GM12864 (cell line): ENCODE data around the gene OLA1.
"Not testable (repeated sequence)": the region's sequence is repeated elsewhere in the genome, so short reads cannot be mapped to it uniquely, and the experiment has no call there.

Experiments used
- DNase-seq: peaks from one replicate; pipeline ENCODE4 v3.0.0-alpha.2; 2011; ENCODE audit warnings: low read depth
- H3K4me3 ChIP-seq: 2 replicates; pipeline ENCODE4 v1.5.1; 2011; ENCODE audit warnings: mild to moderate bottlenecking, low read depth, low read length, control low read depth
- TF ChIP-seq, protein P1 (sequence below): IDR thresholded peaks from 2 replicates; pipeline ENCODE4 v1.5.1; 2011; ENCODE audit warnings: low read depth, mild to moderate bottlenecking, moderate library complexity, low read length, control low read depth, inconsistent platforms; ENCODE audit errors: missing control alignments

Gene OLA1

DNA sequence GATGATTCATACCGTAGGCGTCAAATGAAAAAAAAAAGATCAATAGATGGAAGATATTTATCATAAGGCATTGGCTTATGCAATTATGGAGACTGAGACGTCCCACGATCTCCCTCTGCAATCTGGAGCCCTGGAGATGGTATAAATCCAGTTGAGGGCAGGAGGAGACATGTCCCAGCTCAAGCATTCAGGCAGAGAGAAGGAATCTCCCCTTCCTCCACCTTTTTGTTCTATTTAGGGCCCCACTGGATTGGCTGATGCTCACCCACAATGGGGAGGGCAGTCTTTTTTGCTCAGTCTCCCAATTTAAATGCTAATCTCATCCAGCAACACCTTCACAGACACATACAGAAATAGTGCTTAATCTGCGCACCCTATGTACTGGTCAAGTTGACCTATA is 18.0 kb upstream of the OLA1 start:
- H3K4me3 ChIP-seq = no peak overlapping the region
- TF ChIP-seq, protein P1, sequence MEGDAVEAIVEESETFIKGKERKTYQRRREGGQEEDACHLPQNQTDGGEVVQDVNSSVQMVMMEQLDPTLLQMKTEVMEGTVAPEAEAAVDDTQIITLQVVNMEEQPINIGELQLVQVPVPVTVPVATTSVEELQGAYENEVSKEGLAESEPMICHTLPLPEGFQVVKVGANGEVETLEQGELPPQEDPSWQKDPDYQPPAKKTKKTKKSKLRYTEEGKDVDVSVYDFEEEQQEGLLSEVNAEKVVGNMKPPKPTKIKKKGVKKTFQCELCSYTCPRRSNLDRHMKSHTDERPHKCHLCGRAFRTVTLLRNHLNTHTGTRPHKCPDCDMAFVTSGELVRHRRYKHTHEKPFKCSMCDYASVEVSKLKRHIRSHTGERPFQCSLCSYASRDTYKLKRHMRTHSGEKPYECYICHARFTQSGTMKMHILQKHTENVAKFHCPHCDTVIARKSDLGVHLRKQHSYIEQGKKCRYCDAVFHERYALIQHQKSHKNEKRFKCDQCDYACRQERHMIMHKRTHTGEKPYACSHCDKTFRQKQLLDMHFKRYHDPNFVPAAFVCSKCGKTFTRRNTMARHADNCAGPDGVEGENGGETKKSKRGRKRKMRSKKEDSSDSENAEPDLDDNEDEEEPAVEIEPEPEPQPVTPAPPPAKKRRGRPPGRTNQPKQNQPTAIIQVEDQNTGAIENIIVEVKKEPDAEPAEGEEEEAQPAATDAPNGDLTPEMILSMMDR = no peak
- DNase-seq = no peak

DNA sequence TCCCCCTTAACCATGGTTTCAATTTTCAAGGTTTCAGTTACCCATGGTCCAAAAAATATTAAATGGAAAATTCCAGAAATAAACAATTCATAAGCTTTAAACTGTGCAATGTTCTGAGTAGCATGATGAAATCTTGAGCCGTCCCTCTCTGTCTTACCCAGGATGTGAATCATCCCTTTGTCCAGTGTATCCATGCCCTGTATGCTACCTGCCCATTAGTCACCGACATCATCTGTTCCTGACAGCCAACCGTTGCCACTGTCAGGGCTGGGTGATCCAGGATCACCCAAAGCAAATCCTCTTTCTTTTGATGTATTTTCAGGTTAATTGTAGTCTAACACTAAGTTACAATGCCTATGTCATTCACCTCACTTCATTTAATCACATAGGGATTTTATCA is 15.7 kb upstream of the OLA1 start:
- no peak overlapping the region for H3K4me3 ChIP-seq
- TF ChIP-seq, protein P1 = no peak
- DNase-seq = no peak

DNA sequence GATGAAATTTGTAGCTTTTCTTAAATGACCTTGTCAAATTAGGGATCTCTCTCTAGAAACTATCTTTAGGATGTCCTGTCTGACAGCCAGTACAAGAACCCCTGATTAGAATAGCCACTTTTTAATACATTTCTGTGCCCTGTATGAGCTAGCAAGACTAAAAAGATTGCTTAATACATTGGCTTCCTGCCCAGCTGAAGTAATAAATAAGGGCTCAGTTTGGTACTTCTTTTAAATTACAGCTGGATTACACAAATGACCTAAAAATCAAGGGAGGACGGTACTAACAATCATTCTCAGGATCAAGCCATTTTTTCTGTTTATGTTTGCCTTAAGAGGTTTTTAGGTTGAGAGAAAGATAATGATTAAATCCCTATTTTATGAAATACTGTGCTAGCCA is 11.6 kb upstream of the OLA1 start:
- H3K4me3 ChIP-seq = no peak overlapping the region
- TF ChIP-seq, protein P1 = no peak
- DNase-seq = no peak

DNA sequence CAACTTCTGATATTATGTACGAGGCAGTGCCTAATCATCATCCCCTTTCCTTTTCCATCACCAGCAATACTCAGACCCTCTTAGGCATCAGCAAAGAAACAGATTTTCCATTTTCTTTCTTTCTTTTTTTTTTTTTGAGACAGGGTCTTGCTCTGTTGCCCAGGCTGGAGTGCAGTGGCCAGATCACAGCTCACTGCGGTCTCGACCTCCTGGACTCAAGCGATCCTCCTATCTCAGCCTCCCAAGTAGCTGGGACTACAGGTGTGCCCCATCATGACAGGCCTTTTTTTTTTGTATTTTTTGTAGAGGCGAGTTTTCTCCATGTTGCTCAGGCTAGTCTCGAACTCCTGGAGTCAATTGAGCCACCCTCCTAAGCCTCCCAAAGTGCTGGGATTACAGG is 5.9 kb upstream of the OLA1 start:
- TF ChIP-seq, protein P1 = no peak
- H3K4me3 ChIP-seq = no peak overlapping the region
- DNase-seq = no peak

DNA sequence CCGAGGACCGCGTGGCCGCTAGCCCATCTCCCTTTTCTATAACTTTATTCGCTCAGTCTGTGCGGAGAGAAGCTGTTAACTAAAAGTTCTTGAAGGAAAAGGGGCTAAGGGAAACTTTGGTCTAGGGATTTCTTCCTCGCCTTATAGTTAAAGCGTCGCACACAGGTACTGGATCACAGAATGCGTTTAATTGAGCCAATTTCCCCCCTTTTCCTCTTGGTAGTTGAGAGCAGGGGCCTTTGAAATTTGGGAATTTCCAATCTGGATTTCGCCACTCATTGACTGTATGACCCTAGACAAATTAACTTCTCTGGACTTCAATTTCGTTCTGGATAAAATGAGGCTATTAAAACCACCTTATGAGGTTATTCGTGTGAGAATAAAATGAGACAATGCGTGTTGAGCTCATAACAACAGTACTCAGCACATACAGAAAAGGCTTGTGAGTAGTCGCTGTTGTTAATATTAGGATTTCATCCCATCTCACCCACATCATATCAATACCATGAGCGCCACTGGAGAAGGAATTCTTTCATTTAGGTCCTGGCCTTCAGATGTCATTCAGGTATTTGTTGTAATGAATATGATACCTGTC is 763 bp upstream of the OLA1 start:
- no peak for DNase-seq
- TF ChIP-seq, protein P1 = no peak
- H3K4me3 ChIP-seq = peak overlapping the region; percentile 98

DNA sequence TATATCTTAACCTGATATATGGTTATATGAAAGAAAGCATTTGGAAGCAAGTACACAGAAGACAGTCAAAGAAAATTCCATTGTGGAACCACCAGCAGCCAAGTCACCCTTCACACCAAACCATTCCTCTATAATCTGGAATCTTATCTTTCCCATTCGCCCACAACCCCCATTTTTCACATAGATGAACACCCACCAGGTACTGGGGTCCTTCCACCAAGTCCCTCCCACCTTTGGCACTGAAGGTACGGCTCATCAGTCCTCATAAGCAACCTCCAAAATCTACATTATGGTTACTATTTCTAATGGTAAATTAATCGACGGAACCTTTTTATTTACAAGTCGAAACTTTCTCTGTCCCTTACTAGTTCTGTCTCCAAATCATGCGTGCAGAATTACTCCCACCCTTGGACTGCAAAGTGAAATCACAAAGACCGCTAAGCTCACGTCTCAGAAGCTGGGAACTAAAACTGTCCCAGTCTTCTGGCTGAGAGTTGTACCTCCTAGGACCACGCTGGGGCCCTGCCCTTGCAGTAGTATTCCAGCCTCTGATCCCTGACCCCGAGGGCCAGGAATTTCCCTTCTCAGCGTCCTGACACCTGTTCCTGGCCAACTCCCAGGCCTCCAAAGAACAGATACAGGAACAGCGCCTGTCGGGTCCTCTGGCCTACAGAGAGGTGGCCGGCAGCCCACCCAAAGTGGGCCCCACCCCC is 702 bp downstream of the OLA1 start:
- TF ChIP-seq, protein P1 = no peak
- no peak for DNase-seq
- peak overlapping the region; percentile 98 for H3K4me3 ChIP-seq

DNA sequence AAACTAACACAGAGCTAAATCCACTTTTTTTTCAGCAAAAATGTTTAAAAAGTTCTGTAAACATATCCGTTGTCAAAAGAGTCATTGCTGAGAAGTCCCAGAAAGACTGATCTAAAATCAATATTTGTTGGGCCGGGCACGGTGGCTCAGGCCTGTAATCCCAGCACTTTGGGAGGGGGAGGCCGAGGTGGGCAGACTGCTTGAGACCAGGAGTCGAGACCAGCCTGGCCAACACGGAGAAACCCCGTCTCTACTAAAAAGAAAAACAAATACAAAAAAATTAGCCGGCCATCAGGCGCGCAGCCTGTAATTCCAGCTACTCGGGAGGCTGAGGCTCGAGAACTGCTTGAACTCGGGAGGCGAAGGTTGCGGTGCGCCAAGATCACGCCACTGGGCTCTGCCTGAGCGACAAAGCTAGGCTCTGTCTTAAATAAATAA is 1.4 kb downstream of the OLA1 start:
- peak overlapping the region; percentile 98 for H3K4me3 ChIP-seq
- TF ChIP-seq, protein P1 = no peak
- no peak for DNase-seq

DNA sequence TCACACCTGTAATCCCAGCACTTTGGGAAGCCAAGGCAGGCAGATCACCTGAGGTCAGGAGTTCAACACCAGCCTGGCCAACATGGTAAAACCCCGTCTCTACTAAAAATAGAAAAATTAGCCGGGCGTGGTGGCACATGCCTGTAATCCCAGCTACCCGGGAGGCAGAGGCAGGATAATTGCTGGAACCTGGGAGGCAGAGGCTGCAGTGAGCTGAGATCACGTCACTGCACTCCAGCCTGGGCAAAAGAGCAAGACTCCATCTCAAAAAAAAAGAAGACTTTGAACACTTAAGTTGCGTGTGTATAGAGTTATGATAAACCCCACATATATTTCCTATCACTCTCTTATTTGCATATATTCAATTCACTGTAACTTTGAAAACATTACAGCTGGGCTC is 2.7 kb downstream of the OLA1 start:
- not testable (repeated sequence) for DNase-seq, H3K4me3 ChIP-seq
